H9 (cell line): ENCODE measurements around the gene RARG. TPM values are rescaled to one million over a fixed set of nuclear protein-coding genes. Genes with fewer than 3 reads are reported as not detected.
A peak's percentile ranks its signal among the peaks of the same experiment; 100 is the strongest.

Experiments used
- DNase-seq: peaks from one replicate; pipeline ENCODE4 v3.0.0-alpha.2; 2017
- H2AFZ ChIP-seq: one replicate; pipeline ENCODE4 v1.6.1; 2013; ENCODE audit warnings: mild to moderate bottlenecking, low read length, control low read depth, moderate library complexity
- H2AK5ac ChIP-seq: 2 replicates; pipeline ENCODE4 v1.6.1; 2013; ENCODE audit warnings: low read length, control low read depth, mixed read lengths; ENCODE audit not compliant: insufficient read length
- H2BK120ac ChIP-seq: one replicate; pipeline ENCODE4 v1.6.1; 2013; ENCODE audit warnings: low read depth, mild to moderate bottlenecking, low read length, control low read depth, inconsistent platforms; ENCODE audit not compliant: poor library complexity, severe bottlenecking
- H2BK12ac ChIP-seq: 2 replicates; pipeline ENCODE4 v1.6.1; 2013; ENCODE audit warnings: low read length, control low read depth, mixed read lengths, low read depth; ENCODE audit not compliant: insufficient read length
- H2BK15ac ChIP-seq: 2 replicates; pipeline ENCODE4 v1.6.1; 2013; ENCODE audit warnings: low read depth, low read length, control low read depth
- H2BK20ac ChIP-seq: one replicate; pipeline ENCODE4 v1.6.1; 2013; ENCODE audit warnings: low read depth, mild to moderate bottlenecking, low read length, control low read depth, inconsistent platforms; ENCODE audit not compliant: poor library complexity, severe bottlenecking
- H2BK5ac ChIP-seq: 2 replicates; pipeline ENCODE4 v1.6.1; 2013; ENCODE audit warnings: low read length, control low read depth, mixed read lengths; ENCODE audit not compliant: insufficient read length
- H3K14ac ChIP-seq: 2 replicates; pipeline ENCODE4 v1.6.1; 2013; ENCODE audit warnings: low read length, control low read depth; ENCODE audit not compliant: insufficient read depth
- H3K18ac ChIP-seq: 2 replicates; pipeline ENCODE4 v1.6.1; 2013; ENCODE audit warnings: low read depth, mild to moderate bottlenecking, mixed read lengths, low read length, control low read depth; ENCODE audit not compliant: insufficient read length
- H3K23ac ChIP-seq: 2 replicates; pipeline ENCODE4 v1.6.1; 2013; ENCODE audit warnings: low read length, control low read depth, mixed read lengths, low read depth; ENCODE audit not compliant: insufficient read length
- H3K23me2 ChIP-seq: 2 replicates; pipeline ENCODE4 v1.6.1; 2013; ENCODE audit warnings: low read depth, mild to moderate bottlenecking, mixed read lengths, low read length, control low read depth; ENCODE audit not compliant: insufficient read length, poor library complexity, severe bottlenecking
- H3K27ac ChIP-seq: 2 replicates; pipeline ENCODE4 v1.5.1; 2013; ENCODE audit warnings: low read length, control low read depth, mixed read lengths, low read depth; ENCODE audit not compliant: insufficient read length
- H3K27me3 ChIP-seq: 2 replicates; pipeline ENCODE4 v1.6.1; 2013; ENCODE audit warnings: low read length, control low read depth, inconsistent platforms; ENCODE audit not compliant: insufficient read depth
- H3K4ac ChIP-seq: 2 replicates; pipeline ENCODE4 v1.6.1; 2013; ENCODE audit warnings: low read depth, mild to moderate bottlenecking, control low read depth, inconsistent platforms, low read length, moderate library complexity
- H3K4me1 ChIP-seq: 2 replicates; pipeline ENCODE4 v1.6.1; 2013; ENCODE audit warnings: low read length, control low read depth, inconsistent platforms; ENCODE audit not compliant: insufficient read depth
- H3K4me2 ChIP-seq: 2 replicates; pipeline ENCODE4 v1.6.1; 2013; ENCODE audit warnings: low read length, control low read depth, mixed read lengths; ENCODE audit not compliant: insufficient read length, insufficient read depth
- H3K56ac ChIP-seq: 2 replicates; pipeline ENCODE4 v1.6.1; 2013; ENCODE audit warnings: low read depth, mild to moderate bottlenecking, mixed read lengths, low read length, control low read depth; ENCODE audit not compliant: insufficient read length
- H3K79me1 ChIP-seq: 2 replicates; pipeline ENCODE4 v1.6.1; 2013; ENCODE audit warnings: low read depth, mild to moderate bottlenecking, moderate library complexity, low read length, control low read depth, inconsistent platforms; ENCODE audit not compliant: insufficient read depth, poor library complexity, severe bottlenecking
- H3K79me2 ChIP-seq: 2 replicates; pipeline ENCODE4 v1.6.1; 2013; ENCODE audit warnings: low read length, control low read depth, inconsistent platforms; ENCODE audit not compliant: insufficient read depth
- H3K9ac ChIP-seq: 2 replicates; pipeline ENCODE4 v1.6.1; 2013; ENCODE audit warnings: low read length, control low read depth, mixed read lengths; ENCODE audit not compliant: insufficient read length; ENCODE audit errors: extremely low read depth
- H3K9me3 ChIP-seq: one replicate; pipeline ENCODE4 v1.6.1; 2013; ENCODE audit warnings: low read depth, low read length, inconsistent platforms; ENCODE audit not compliant: control insufficient read depth
- H3T11ph ChIP-seq: one replicate; pipeline ENCODE4 v1.6.1; 2013; ENCODE audit warnings: mild to moderate bottlenecking, low read length, control low read depth, inconsistent platforms
- H4K20me1 ChIP-seq: one replicate; pipeline ENCODE4 v1.6.1; 2013; ENCODE audit not compliant: control insufficient read depth, insufficient read length, insufficient read depth
- H4K5ac ChIP-seq: 2 replicates; pipeline ENCODE4 v1.6.1; 2013; ENCODE audit warnings: low read depth, mild to moderate bottlenecking, mixed read lengths, low read length, control low read depth; ENCODE audit not compliant: insufficient read length
- H4K8ac ChIP-seq: replicated peaks from 2 replicates; pipeline ENCODE4 v1.6.1; 2013; ENCODE audit warnings: low read length, control low read depth, mixed read lengths, low read depth; ENCODE audit not compliant: insufficient read length
- H4K91ac ChIP-seq: 2 replicates; pipeline ENCODE4 v1.6.1; 2013; ENCODE audit warnings: low read depth, mild to moderate bottlenecking, moderate library complexity, mixed read lengths, low read length, control low read depth; ENCODE audit not compliant: insufficient read length
- H3K27ac Mint-ChIP-seq, 3 experiments: 2 replicates in 2 of 3; 3 replicates in 1 of 3; pipeline ENCODE4 v1.8.0; 2020 to 2021; ENCODE audit warnings: mixed read lengths in 3 of 3, mild to moderate bottlenecking in 1 of 3, moderate library complexity in 1 of 3
- H3K27me3 Mint-ChIP-seq: 2 replicates; pipeline ENCODE4 v1.8.0; 2021; ENCODE audit warnings: low read depth, mild to moderate bottlenecking, moderate library complexity, mixed read lengths
- H3K36me3 Mint-ChIP-seq, 3 experiments: 2 replicates in 2 of 3; 3 replicates in 1 of 3; pipeline ENCODE4 v1.8.0; 2020 to 2021; ENCODE audit warnings: low read depth in 3 of 3, mixed read lengths in 3 of 3; ENCODE audit not compliant: insufficient read depth in 1 of 3
- H3K4me1 Mint-ChIP-seq, 2 experiments: 2 replicates each; pipeline ENCODE4 v1.8.0; 2020; ENCODE audit warnings: mixed read lengths in 2 of 2
- H3K4me3 Mint-ChIP-seq, 2 experiments: 2 replicates in 1 of 2; 3 replicates in 1 of 2; pipeline ENCODE4 v1.8.0; 2020 to 2021; ENCODE audit warnings: mild to moderate bottlenecking in 2 of 2, mixed read lengths in 2 of 2, moderate library complexity in 1 of 2
- H3K9me3 Mint-ChIP-seq, 2 experiments: 2 replicates in 1 of 2; 3 replicates in 1 of 2; pipeline ENCODE4 v1.8.0; 2020; ENCODE audit warnings: mild to moderate bottlenecking in 2 of 2, mixed read lengths in 2 of 2, moderate library complexity in 1 of 2
- CTCF ChIP-seq: fragments of 200-600 bp; sonication (generic); conservative IDR thresholded peaks from 3 replicates; pipeline ENCODE4 v1.8.0; 2021; ENCODE audit warnings: antibody characterized with exemption, mild to moderate bottlenecking
- WGBS: extraction: QIAGEN DNeasy Blood & Tissue Kit; methylation state at CpG from one replicate; pipeline ENCODE4 v1.1.7; 2013; ENCODE audit warnings: missing lambda C conversion rate, low lambda C conversion rate, mixed read lengths; ENCODE audit not compliant: insufficient read length; ENCODE audit errors: extremely low coverage; 5-methylcytosine and 5-hydroxymethylcytosine counted together
- total RNA-seq: library from RNA; stranded (reverse); gene quantifications from 2 replicates; pipeline ENCODE4 v1.2.1, GENCODE V29; 2021

The RARG gene
- total RNA-seq, 1 experiment from 2014 or later: 43.7 TPM

GRCh38 chr12:53236443-53237111 is 4.6 kb upstream of the RARG start:
- Histone ChIP-seq H3K4me2 (no peak overlapping the region), H4K5ac (no peak overlapping the region), H4K91ac (no peak overlapping the region), H3K18ac (no peak overlapping the region), H3K27ac (no peak overlapping the region), H2BK15ac (no peak overlapping the region), H3K9ac (no peak overlapping the region), H2BK12ac (no peak overlapping the region), H3K79me2 (no peaks in the 10 kb centered on the region; the same call in 1 of the 2 replicates), H3K27me3 (peaks cover 3% of the 10 kb centered on the region; the same call in 1 of the 2 replicates), H3T11ph (no peak overlapping the region), H3K9me3 (no peaks in the 10 kb centered on the region), H2BK120ac (no peak overlapping the region), H2BK20ac (no peak overlapping the region), H3K23me2 (peaks cover 7% of the 10 kb centered on the region), H4K20me1 (no peaks in the 10 kb centered on the region), H3K4me1 (peaks cover 19% of the 10 kb centered on the region; the same call in 1 of the 2 replicates), H3K4ac (no peak overlapping the region), H3K23ac (no peak overlapping the region), H3K79me1 (no peaks in the 10 kb centered on the region), H2AFZ (no peak overlapping the region), H2AK5ac (no peak overlapping the region), H3K56ac (no peak overlapping the region), H3K14ac (no peak overlapping the region), H2BK5ac (no peak overlapping the region), H4K8ac (no peak overlapping the region)
- DNase-seq: peak; percentile 21
- Mint-ChIP-seq H3K4me3 (peak overlapping the region in 1 of 2 experiments; percentile 10; a peak in 1 of 5 replicates), H3K4me1 (peaks cover 62 to 64% of the 10 kb centered on the region in 2 experiments), H3K27me3 (peaks cover 5% of the 10 kb centered on the region; the same call in 1 of the 2 replicates), H3K36me3 (no peaks in the 10 kb centered on the region), H3K27ac (peak overlapping the region; percentile 77 to 91 (median 80); a peak in 6 of 7 replicates), H3K9me3 (no peaks in the 10 kb centered on the region; a peak in 1 of 5 replicates)
- no peak for TF ChIP-seq CTCF
- no CpG with 5 or more reads among the region's 1 CpG for WGBS
